Activated CD4-positive, alpha-beta T cell treated with anti-CD3 and anti-CD28 coated beads, Interleukin-2, amount 10 ng/mL, durations not matched to agents 24 days and 14 days (primary cell): ENCODE measurements around the gene RIPOR1. TPM values are rescaled to one million over a fixed set of nuclear protein-coding genes. Genes with fewer than 3 reads are reported as not detected.

Source experiments
- DNase-seq: peaks from one replicate; pipeline ENCODE4 v3.0.0; 2022
- H3K27ac Mint-ChIP-seq: one replicate; pipeline ENCODE4 v1.8.0; 2022; ENCODE audit warnings: mild to moderate bottlenecking, mixed read lengths
- H3K27me3 Mint-ChIP-seq: one replicate; pipeline ENCODE4 v1.8.0; 2022; ENCODE audit warnings: mixed read lengths
- H3K36me3 Mint-ChIP-seq: one replicate; pipeline ENCODE4 v1.8.0; 2022; ENCODE audit warnings: low read depth, mild to moderate bottlenecking, mixed read lengths
- H3K4me1 Mint-ChIP-seq: one replicate; pipeline ENCODE4 v1.8.0; 2021; ENCODE audit warnings: mixed read lengths
- H3K4me3 Mint-ChIP-seq: one replicate; pipeline ENCODE4 v1.8.0; 2022; ENCODE audit warnings: mild to moderate bottlenecking, moderate library complexity, mixed read lengths
- H3K9me3 Mint-ChIP-seq: one replicate; pipeline ENCODE4 v1.8.0; 2021; ENCODE audit warnings: mixed read lengths
- intact Hi-C: fragments of 100-400 bp; cut with micrococcal nuclease; formaldehyde crosslinking; loops from one replicate; pipeline ENCODE4 v1.15.1; 2023
- total RNA-seq: library from RNA; stranded (reverse); gene quantifications from 2 replicates; pipeline ENCODE4 v1.2.3, GENCODE V29; 2022

The RIPOR1 gene
- total RNA-seq, 1 donor from 2014 or later = 27.7 TPM

- intact Hi-C loops = loop anchor here (1.0 to 5.0 kb wide), 11 partner anchors 16 to 373 kb away; partner anchors contain the start of genes ACD, ATP6V0D1, FHOD1 and GFOD2
- Mint-ChIP-seq H3K4me1 (peaks cover 31% of the 10 kb centered on the region), H3K36me3 (peaks cover 7% of the 10 kb centered on the region), H3K9me3 (no peaks in the 10 kb centered on the region), H3K27me3 (no peaks in the 10 kb centered on the region), H3K27ac (peak overlapping the region; percentile 85), H3K4me3 (peak overlapping the region; percentile 88)
- peak; percentile 88 for DNase-seq
These were observed 34.5 kb downstream of the RIPOR1 start for GRCh38 chr16:67562918-67563707.

- Mint-ChIP-seq H3K4me1 (peaks cover 31% of the 10 kb centered on the region), H3K9me3 (no peaks in the 10 kb centered on the region), H3K4me3 (peak overlapping the region; percentile 88), H3K27ac (peak overlapping the region; percentile 85), H3K27me3 (no peaks in the 10 kb centered on the region), H3K36me3 (peaks cover 7% of the 10 kb centered on the region)
- peak; percentile 82 for DNase-seq
- intact Hi-C loops = loop anchor here (2.0 to 5.0 kb wide), 3 partner anchors 43 to 317 kb away; partner anchors contain the start of genes FHOD1 and GFOD2
These were observed 35.3 kb downstream of the RIPOR1 start for GRCh38 chr16:67563708-67564468.

DNA sequence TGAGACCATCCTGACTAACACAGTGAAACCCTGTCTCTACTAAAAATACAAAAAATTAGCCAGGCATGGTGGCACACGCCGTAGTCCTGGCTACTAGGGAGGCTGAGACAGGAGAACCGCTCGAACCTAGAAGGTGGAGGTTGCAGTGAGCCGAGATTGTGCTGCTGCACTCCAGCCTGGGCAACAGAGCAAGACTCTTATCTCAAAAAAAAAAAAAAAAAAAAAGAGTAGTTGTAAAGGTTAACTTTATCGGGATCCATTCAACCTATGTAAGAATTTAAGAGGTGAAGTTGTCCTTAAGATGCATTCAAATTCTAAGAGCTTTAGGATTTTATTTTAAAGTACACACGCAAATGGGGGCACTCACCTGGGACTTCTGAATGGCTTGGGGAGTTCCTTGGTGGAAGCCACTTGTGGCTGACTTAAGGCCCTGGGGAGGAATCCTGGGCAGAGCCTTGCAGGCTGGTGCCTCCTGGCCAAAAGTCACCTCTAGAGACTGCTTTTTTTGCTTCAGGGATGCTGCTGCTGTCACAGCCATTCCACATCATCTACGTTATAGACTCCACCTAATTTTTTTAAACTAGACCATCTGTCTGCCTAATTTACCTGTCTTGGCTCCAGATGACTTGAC lies 37.0 kb downstream of the RIPOR1 start:
- DNase-seq = no peak
- Mint-ChIP-seq H3K9me3 (no peaks in the 10 kb centered on the region), H3K27ac (no peak overlapping the region), H3K36me3 (peaks cover 4% of the 10 kb centered on the region), H3K4me3 (peak overlapping the region; percentile 23), H3K4me1 (peaks cover 28% of the 10 kb centered on the region), H3K27me3 (no peaks in the 10 kb centered on the region)
- intact Hi-C loops = no loop called here

- H3K27me3 Mint-ChIP-seq = no peaks in the 10 kb centered on the region
- peaks cover 37% of the 10 kb centered on the region for H3K36me3 Mint-ChIP-seq
- DNase-seq = no peak
- H3K27ac Mint-ChIP-seq = no peak overlapping the region
- H3K4me1 Mint-ChIP-seq = peaks cover 7% of the 10 kb centered on the region
- no peaks in the 10 kb centered on the region for H3K9me3 Mint-ChIP-seq
- H3K4me3 Mint-ChIP-seq = no peak overlapping the region
- intact Hi-C loops = no loop called here
These were observed 42.8 kb downstream of the RIPOR1 start for GRCh38 chr16:67571464-67571863.

DNA sequence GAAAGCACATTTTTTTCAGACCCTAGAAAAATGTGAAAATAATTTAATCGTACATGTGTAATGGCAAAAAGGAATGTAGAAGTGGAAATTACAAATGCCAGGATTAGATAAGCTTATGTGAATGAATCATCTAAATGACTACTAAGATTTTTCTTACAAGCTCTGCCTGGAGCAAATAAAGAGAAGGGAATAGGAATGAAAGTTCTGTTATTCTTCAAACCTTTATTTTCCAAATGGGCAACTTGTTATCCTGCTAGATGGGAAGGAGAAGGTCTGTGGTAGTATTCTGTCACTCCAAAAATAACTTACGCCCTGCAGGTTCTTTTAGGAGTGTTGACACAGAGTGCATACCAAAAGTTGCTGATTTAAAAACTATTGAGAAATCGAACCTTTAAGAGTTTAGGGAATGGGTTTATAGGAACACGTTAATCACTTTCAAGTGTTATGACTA lies 43.4 kb downstream of the RIPOR1 start:
- Mint-ChIP-seq H3K36me3 (peaks cover 37% of the 10 kb centered on the region), H3K27me3 (no peaks in the 10 kb centered on the region), H3K4me1 (peaks cover 9% of the 10 kb centered on the region), H3K9me3 (no peaks in the 10 kb centered on the region), H3K27ac (no peak overlapping the region), H3K4me3 (no peak overlapping the region)
- no peak for DNase-seq
- intact Hi-C loops = no loop called here

DNA sequence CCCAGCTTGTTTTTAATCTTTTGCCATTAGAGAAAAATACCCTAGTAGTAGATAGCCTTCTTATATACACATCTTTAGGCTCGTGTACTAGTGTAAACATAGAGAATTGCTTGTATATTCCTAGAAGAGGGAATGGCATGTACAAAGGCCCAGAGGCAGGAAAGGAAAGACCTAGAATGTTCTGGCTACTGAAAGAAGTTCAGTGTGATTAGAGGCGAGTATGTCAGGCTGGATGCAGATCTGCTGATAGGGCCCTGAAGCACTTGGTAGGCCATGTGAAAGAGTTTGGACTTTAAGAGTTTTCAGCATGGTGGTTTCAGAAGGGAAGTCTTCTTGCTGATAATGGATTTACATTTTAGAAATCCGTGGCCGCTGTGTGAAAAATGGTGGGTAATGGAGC lies 51.1 kb downstream of the RIPOR1 start:
- no peak for DNase-seq
- peak overlapping the region; percentile 51 for H3K27ac Mint-ChIP-seq
- peaks cover 20% of the 10 kb centered on the region for H3K36me3 Mint-ChIP-seq
- H3K27me3 Mint-ChIP-seq = no peaks in the 10 kb centered on the region
- intact Hi-C loops = no loop called here
- H3K4me3 Mint-ChIP-seq = no peak overlapping the region
- H3K9me3 Mint-ChIP-seq = no peaks in the 10 kb centered on the region
- H3K4me1 Mint-ChIP-seq = peaks cover 8% of the 10 kb centered on the region

DNA sequence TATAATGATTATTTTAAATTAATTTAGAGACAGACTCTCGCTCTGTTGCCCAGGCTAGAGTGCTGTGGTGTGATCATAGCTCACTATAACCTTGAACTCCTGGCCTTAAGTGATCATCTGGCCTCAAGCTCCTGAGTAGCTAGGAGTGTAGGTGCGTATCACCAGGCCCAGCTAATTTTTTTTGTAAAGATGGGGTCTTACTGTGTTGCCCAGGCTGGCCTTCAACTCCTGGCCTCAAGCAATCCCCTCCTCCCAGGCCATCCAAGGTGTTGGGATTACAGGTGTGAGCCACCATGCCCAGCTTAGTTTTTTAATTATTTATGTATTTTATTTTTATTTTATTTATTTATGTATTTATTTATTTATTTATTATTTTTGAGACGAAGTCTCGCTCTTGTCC lies 51.6 kb downstream of the RIPOR1 start:
- Mint-ChIP-seq H3K27ac (no peak overlapping the region), H3K9me3 (no peaks in the 10 kb centered on the region), H3K4me1 (peaks cover 9% of the 10 kb centered on the region), H3K36me3 (peaks cover 16% of the 10 kb centered on the region), H3K27me3 (no peaks in the 10 kb centered on the region), H3K4me3 (no peak overlapping the region)
- DNase-seq = no peak
- intact Hi-C loops = no loop called here

- no peaks in the 10 kb centered on the region for H3K9me3 Mint-ChIP-seq
- H3K4me1 Mint-ChIP-seq = peaks cover 23% of the 10 kb centered on the region
- H3K27ac Mint-ChIP-seq = peak overlapping the region; percentile 9
- no peak for DNase-seq
- intact Hi-C loops = no loop called here
- H3K4me3 Mint-ChIP-seq = no peak overlapping the region
- H3K27me3 Mint-ChIP-seq = no peaks in the 10 kb centered on the region
- H3K36me3 Mint-ChIP-seq = peaks cover 18% of the 10 kb centered on the region
These were observed 64.7 kb downstream of the RIPOR1 start for GRCh38 chr16:67593288-67593687.

DNA sequence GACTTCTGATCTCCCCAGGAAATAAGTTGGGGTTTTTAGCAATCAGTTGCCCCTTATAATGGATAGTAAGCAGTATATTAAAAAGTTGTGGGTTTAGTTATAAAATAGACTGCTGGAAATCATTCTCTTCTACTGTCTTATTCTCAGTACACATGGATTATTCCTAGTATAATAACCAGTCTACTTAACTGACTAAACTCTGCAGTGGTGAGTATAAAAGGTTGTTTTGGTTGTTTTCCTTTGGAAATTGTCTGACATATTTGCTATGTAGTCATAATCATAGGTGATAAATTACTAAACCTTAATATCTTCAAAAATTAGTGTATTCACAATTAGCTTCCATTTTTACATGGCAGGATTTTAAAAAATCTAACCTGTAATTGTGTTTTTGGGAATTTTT lies 65.1 kb downstream of the RIPOR1 start:
- H3K36me3 Mint-ChIP-seq = peaks cover 19% of the 10 kb centered on the region
- peak overlapping the region; percentile 9 for H3K27ac Mint-ChIP-seq

DNA sequence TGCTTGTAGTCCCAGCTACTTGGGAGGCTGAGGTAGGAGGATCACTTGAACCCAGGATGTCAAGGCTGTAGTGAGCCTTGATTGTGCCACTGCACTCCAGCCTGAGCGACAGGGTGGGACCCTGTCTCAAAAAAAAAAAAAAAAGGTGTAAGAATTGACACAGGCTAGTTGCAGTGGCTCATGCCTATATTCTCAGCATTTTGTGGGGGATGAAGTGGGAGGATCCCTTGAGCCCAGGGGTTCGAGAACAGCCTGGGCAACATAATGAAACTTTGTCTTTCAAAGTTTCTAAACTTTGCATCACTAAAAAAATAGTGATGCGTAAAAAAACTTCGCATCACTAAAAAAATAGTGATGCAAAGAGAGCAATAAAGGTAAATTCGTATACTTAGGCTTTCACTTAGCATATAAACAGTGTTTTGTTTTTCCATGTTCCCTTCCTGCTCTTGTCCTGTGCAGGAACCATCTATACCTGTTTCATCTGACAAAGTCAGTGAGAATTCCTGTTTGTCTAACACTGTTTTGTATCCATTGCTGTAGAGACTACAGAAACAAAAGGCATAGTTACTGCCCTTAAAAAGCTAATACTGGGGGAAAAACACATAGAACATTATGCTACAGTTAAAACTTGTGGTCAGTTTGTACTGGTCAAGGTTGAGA lies 65.8 kb downstream of the RIPOR1 start:
- no peak for DNase-seq
- H3K36me3 Mint-ChIP-seq = peaks cover 19% of the 10 kb centered on the region
- intact Hi-C loops = no loop called here
- no peak overlapping the region for H3K4me3 Mint-ChIP-seq
- H3K4me1 Mint-ChIP-seq = peaks cover 23% of the 10 kb centered on the region
- H3K9me3 Mint-ChIP-seq = no peaks in the 10 kb centered on the region
- peak overlapping the region; percentile 63 for H3K27ac Mint-ChIP-seq
- no peaks in the 10 kb centered on the region for H3K27me3 Mint-ChIP-seq

More for the DNA sequence above, 65.1 kb downstream of the RIPOR1 start:
- intact Hi-C loops = no loop called here
- no peak overlapping the region for H3K4me3 Mint-ChIP-seq
- no peaks in the 10 kb centered on the region for H3K9me3 Mint-ChIP-seq
- H3K4me1 Mint-ChIP-seq = peaks cover 23% of the 10 kb centered on the region
- no peak for DNase-seq
- H3K27me3 Mint-ChIP-seq = no peaks in the 10 kb centered on the region

DNA sequence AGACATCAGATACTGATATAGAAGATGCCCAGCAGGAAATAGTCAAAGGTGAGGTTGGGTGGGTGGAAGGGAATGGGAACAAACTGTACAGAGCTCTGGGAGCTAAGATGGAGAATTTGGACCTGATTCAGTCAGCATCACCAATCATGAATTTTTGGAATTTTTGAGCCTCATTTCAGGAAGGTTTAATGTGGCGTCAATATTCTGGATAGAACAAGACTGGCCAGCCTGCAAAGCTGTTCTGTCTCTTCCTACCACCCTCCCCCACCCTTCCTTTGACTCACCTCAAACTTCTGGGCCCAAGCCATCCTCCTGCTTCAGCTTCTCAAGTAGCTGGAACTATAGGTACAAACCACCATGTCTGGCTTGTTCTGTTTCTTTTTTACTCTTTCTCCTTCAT lies 66.3 kb downstream of the RIPOR1 start:
- Mint-ChIP-seq H3K4me1 (peaks cover 25% of the 10 kb centered on the region), H3K36me3 (peaks cover 14% of the 10 kb centered on the region), H3K27ac (peak overlapping the region; percentile 43), H3K4me3 (no peak overlapping the region), H3K9me3 (no peaks in the 10 kb centered on the region), H3K27me3 (no peaks in the 10 kb centered on the region)
- DNase-seq = no peak
- intact Hi-C loops = no loop called here
